ENCODE data around the gene ITGAE.

ITGAE gene

DNA sequence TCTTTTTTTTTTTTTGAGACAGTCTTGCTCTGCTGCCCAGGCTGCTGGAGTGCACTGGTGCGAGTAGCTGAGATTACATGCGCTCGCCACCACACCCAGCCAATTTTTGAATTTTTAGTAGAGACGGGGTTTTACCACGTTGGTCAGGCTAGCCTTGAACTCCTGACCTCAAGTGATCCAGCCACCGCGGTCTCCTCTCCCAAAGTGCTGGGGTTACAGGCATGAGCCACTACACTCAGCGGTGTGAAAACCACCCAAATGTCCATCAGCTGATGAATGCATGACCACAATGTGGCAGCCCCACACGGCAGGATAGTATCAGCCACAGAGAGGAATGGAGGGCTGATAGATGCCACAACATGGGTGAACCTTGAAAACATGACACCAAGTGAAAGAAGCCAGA lies 107.2 kb downstream of the ITGAE start:
- no peak overlapping the region for H3K4me3 ChIP-seq (ENCODE audit: low read depth, low read length)
- no peak for DNase-seq (ENCODE audit: low read depth)
- TF ChIP-seq, protein P1, sequence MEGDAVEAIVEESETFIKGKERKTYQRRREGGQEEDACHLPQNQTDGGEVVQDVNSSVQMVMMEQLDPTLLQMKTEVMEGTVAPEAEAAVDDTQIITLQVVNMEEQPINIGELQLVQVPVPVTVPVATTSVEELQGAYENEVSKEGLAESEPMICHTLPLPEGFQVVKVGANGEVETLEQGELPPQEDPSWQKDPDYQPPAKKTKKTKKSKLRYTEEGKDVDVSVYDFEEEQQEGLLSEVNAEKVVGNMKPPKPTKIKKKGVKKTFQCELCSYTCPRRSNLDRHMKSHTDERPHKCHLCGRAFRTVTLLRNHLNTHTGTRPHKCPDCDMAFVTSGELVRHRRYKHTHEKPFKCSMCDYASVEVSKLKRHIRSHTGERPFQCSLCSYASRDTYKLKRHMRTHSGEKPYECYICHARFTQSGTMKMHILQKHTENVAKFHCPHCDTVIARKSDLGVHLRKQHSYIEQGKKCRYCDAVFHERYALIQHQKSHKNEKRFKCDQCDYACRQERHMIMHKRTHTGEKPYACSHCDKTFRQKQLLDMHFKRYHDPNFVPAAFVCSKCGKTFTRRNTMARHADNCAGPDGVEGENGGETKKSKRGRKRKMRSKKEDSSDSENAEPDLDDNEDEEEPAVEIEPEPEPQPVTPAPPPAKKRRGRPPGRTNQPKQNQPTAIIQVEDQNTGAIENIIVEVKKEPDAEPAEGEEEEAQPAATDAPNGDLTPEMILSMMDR (conservative IDR thresholded peaks at IDR 0.05; ENCODE audit: low read depth, low read length) = no peak

DNA sequence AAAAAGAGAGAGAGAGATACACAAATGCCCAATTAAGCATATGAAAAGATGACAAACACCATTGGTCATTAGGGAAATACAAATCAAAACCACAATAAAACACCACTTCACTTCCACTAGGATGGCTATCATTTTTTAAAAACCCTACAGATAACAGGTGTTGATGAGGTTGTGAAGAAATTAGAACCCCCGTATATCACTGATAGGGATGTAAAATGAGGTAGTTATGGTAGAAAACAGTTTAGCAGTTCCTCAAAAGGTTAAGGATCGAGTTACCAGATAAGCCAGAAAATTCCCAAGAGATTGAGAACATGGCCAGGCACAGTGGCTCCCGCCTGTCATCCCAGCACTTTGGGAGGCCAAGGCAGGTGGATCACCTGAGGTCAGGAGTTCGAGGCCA lies 107.8 kb downstream of the ITGAE start:
- no peak overlapping the region for H3K4me3 ChIP-seq (ENCODE audit: low read depth, low read length)
- DNase-seq (ENCODE audit: low read depth) = no peak
- TF ChIP-seq, protein P1 (conservative IDR thresholded peaks at IDR 0.05; ENCODE audit: low read depth, low read length) = no peak

DNA sequence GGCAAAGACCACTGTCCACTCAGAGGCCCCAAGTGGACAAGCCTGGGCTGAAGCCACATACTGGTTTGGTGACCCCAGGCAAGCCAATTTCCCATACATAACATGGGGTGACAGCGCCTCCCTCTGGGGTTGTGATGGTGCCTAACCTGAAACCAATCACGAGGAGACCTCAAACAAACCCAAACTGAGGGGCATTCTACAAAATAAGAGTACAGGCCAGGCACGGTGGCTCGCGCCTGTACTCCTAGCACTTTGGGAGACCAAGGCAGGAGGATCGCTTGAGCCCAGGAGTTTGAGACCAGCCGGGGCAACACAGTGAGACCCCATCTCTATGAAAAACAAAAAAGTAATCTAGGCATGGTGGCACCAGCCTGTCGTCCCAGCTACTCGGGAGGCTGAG lies 108.6 kb downstream of the ITGAE start:
- TF ChIP-seq, protein P1 (conservative IDR thresholded peaks at IDR 0.05; ENCODE audit: low read depth, low read length) = peak; percentile 15
- DNase-seq (ENCODE audit: low read depth) = no peak
- no peak overlapping the region for H3K4me3 ChIP-seq (ENCODE audit: low read depth, low read length)

GRCh38 chr17:3691617-3692067 lies 109.3 kb downstream of the ITGAE start:
- no peak overlapping the region for H3K4me3 ChIP-seq (ENCODE audit: low read depth, low read length)
- no peak for DNase-seq (ENCODE audit: low read depth)
- TF ChIP-seq, protein P1 (conservative IDR thresholded peaks at IDR 0.05; ENCODE audit: low read depth, low read length) = peak; percentile 26

- no peak overlapping the region for H3K4me3 ChIP-seq (ENCODE audit: low read depth, low read length)
- no peak for DNase-seq (ENCODE audit: low read depth)
- TF ChIP-seq, protein P1 (conservative IDR thresholded peaks at IDR 0.05; ENCODE audit: low read depth, low read length) = no peak
Measured at GRCh38 chr17:3690094-3690715, 110.8 kb downstream of the ITGAE start.

GRCh38 chr17:3689262-3690093 lies 111.5 kb downstream of the ITGAE start:
- TF ChIP-seq, protein P1 (conservative IDR thresholded peaks at IDR 0.05; ENCODE audit: low read depth, low read length) = no peak
- H3K4me3 ChIP-seq (ENCODE audit: low read depth, low read length) = no peak overlapping the region
- DNase-seq (ENCODE audit: low read depth) = no peak

Data from choroid plexus epithelial cell (primary cell).